HG02885 (cell line): Measurements from ENCODE around the gene IER5.

Experiments used
- ATAC-seq: cut with Tn5 transposase; IDR thresholded peaks from one replicate; pipeline ENCODE4 v1.9.1; 2021; ENCODE audit warnings: mild to moderate bottlenecking; ENCODE audit not compliant: unreplicated experiment, poor library complexity

Gene IER5

GRCh38 chr1:181094416-181095212, 6.1 kb downstream of the IER5 start:
- ATAC-seq: no peak

- no peak for ATAC-seq
Measured at GRCh38 chr1:181095260-181095659, 6.8 kb downstream of the IER5 start.

GRCh38 chr1:181095763-181096184, 7.3 kb downstream of the IER5 start:
- ATAC-seq: no peak

GRCh38 chr1:181097242-181097641, 8.7 kb downstream of the IER5 start:
- ATAC-seq: no peak

- ATAC-seq: peak; percentile 80
Measured at GRCh38 chr1:181099152-181100014, 10.9 kb downstream of the IER5 start.

- ATAC-seq: no peak
Measured at GRCh38 chr1:181100015-181100905, 11.8 kb downstream of the IER5 start.

- ATAC-seq: no peak
Measured at GRCh38 chr1:181100934-181101333, 12.4 kb downstream of the IER5 start.

GRCh38 chr1:181101581-181102226, 13.2 kb downstream of the IER5 start:
- no peak for ATAC-seq

- ATAC-seq: no peak
Measured at GRCh38 chr1:181102841-181103240, 14.3 kb downstream of the IER5 start.

- ATAC-seq: no peak
Measured at GRCh38 chr1:181103399-181103798, 14.9 kb downstream of the IER5 start.

- ATAC-seq: no peak
Measured at GRCh38 chr1:181104042-181104789, 15.7 kb downstream of the IER5 start.

- peak; percentile 18 for ATAC-seq
Measured at GRCh38 chr1:181104790-181105133, 16.3 kb downstream of the IER5 start.

GRCh38 chr1:181105134-181106021, 16.9 kb downstream of the IER5 start:
- peak; percentile 87 for ATAC-seq

- ATAC-seq: no peak
Measured at GRCh38 chr1:181106022-181106312, 17.5 kb downstream of the IER5 start.

- ATAC-seq: no peak
Measured at GRCh38 chr1:181106479-181106878, 18.0 kb downstream of the IER5 start.

- no peak for ATAC-seq
Measured at GRCh38 chr1:181107711-181108110, 19.2 kb downstream of the IER5 start.

- ATAC-seq: no peak
Measured at GRCh38 chr1:181108304-181108867, 19.9 kb downstream of the IER5 start.

GRCh38 chr1:181110013-181110412, 21.5 kb downstream of the IER5 start:
- no peak for ATAC-seq
